GM12874 (cell line): ENCODE measurements around the gene FURIN.

Source experiments
- TF ChIP-seq, protein P1 (sequence below): IDR thresholded peaks from 2 replicates; pipeline ENCODE4 v1.5.1; 2011; ENCODE audit warnings: low read depth, mild to moderate bottlenecking, control low read depth, low read length, moderate library complexity; ENCODE audit not compliant: insufficient read depth

Gene FURIN

DNA sequence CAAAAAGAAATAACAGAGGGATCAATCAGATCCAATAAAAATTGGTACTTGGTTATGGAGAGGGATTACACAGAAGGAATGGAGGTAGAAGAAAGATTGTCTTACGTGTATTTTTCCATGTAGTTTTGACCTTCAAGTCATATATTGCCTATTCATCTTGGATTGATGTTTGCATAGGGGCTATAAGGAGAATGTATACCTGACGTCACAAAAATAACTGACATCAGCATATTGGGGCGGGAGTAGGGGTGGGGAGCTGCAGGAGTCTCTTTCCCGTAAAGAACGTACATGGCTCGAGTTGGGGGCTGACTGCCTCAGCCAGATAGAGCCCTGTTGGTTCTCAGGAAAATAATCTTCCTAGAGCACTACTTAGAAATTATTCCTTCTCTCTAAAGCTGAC is 5.9 kb upstream of the FURIN start:
- TF ChIP-seq, protein P1, sequence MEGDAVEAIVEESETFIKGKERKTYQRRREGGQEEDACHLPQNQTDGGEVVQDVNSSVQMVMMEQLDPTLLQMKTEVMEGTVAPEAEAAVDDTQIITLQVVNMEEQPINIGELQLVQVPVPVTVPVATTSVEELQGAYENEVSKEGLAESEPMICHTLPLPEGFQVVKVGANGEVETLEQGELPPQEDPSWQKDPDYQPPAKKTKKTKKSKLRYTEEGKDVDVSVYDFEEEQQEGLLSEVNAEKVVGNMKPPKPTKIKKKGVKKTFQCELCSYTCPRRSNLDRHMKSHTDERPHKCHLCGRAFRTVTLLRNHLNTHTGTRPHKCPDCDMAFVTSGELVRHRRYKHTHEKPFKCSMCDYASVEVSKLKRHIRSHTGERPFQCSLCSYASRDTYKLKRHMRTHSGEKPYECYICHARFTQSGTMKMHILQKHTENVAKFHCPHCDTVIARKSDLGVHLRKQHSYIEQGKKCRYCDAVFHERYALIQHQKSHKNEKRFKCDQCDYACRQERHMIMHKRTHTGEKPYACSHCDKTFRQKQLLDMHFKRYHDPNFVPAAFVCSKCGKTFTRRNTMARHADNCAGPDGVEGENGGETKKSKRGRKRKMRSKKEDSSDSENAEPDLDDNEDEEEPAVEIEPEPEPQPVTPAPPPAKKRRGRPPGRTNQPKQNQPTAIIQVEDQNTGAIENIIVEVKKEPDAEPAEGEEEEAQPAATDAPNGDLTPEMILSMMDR = no peak

DNA sequence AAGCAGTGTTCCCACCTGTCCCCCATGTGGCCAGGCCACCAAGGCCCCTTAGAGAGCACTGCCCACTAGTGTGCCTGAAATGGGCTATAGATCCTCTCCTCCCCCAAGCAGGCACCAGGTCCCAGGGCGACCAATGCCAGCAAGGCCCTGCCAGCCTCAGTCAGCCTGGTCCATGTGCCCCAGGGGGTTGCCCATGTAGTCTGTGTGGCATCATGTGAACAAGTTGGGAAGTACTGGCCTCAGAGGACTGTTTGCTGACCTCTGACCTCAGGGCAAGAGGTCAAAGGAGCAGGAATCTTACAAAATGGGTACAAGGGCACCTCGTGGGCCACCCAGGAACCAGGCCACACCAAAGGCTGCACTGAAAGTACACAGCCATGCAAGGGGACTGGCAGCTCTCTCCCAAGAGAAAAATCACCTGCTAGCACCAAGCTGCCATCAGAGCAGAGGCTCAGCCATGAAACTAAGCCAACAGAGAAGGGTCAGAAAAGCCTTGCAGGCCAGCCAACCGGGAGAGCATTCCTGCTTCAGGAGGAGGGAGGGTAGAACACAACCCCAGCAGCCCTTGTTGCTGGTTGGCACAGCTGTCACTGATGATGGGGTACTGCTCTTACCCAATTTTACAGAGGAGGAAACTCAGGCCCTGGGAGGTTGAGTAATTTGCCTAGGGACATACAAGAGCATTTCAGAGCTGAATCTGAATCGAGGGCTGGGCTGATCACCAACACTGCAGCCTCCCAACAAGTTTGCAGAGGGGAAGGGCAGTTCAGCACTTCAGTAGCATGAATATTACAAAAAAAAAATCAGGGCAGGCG is 5.2 kb upstream of the FURIN start:
- TF ChIP-seq, protein P1 = no peak

DNA sequence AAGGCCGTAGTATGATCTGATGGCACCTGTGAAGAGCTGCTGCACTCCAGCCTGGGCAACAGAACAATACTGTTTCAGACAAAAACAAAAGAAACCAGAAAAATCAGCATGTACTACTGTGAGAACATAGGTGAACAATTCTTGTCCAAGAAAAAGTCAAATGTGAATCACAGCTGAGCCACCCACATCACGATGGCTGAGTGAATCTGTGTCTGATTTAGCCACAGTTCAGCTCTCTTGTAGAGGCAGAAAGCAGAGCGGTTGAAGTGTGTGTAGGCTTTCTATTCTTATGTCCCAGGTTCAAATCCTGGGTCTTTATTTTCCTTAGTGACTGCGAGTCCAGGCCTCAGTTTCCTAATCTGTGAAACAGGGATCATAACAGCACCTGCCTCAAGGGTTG is 4.4 kb upstream of the FURIN start:
- TF ChIP-seq, protein P1 = no peak

DNA sequence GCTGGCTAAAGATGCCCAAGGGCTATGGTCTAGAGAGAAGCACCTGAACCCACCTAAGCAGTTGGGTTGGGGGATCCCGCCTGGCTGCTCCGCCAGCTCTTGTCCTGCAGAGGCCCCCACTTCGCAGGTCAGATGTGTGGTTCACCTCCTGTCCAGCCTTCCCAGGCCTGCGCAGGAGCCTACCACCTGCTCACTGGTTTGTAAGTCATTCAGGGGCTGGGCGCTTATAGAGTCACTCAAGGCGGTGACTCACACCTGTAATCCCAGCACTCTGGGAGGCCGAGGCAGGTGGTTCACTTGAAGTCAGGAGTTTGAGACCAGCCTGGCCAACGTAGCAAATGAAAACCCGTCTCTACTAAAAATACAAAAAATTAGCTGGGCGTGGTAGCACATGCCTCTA is 3.9 kb upstream of the FURIN start:
- TF ChIP-seq, protein P1 = no peak

DNA sequence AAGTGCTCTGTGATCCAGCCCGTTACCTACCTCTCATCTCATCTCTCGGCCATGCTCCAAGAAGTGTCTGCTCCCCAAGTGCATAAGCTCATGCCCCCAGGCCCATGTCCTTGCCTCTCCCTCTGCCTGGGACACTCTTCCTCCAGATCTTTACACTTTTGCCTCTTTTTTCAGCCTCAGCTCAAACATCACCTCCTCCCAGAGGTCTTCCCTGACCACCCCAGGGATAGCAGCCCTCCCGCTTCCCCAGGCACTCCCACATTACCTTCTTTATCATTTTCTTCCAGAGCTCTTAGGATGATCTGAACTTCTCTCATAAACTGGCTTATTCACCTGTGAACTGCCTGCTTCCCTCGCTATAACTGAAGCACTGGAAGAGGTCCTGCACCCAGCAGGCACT is 2.7 kb upstream of the FURIN start:
- TF ChIP-seq, protein P1 = no peak

DNA sequence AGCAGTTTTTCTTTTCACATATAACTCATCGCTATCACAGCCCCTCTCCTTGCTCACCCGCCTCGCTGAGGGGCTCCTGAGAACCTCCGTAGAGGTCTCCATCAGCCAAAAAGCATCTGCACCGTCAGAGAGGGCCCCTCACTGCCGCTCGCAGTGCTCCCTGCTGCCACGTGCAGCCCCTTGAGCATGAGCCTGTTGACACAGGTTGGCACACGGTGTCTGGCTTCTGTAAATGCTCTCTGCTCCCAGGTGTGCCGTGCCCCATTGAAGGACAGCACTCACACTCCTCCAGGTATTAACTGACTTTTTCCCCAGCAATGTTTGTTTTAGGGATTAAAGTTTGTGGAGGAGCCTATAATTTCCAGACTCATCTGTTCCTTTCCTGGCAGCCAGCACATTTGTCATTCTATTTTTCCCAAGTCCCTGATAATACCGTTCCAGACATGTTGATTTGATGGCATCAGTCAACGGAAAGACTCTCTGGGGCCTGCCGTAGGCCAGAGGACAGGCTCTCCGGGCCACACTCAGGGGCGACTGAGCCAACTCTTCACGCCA is 2.1 kb upstream of the FURIN start:
- TF ChIP-seq, protein P1 = no peak

DNA sequence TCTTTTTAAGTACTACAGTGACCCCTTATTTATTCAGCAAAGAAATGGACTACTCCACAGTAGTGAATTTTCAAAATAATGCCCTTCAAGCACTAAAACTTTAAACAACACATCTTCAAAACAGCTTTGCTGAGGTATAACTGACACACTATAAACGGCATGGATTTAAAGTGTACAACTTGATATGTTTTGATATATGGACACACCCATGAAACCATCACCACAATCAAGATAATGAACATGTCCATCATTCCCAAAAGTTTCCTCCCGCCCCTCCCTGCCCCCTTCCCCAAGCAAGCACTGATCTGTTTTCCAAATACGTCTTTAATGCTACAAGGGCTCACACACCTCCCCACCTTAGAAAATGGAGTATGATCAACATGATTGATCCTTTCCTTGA is 1.6 kb upstream of the FURIN start:
- TF ChIP-seq, protein P1 = no peak
